ENCODE results near the gene METTL16.

DNA sequence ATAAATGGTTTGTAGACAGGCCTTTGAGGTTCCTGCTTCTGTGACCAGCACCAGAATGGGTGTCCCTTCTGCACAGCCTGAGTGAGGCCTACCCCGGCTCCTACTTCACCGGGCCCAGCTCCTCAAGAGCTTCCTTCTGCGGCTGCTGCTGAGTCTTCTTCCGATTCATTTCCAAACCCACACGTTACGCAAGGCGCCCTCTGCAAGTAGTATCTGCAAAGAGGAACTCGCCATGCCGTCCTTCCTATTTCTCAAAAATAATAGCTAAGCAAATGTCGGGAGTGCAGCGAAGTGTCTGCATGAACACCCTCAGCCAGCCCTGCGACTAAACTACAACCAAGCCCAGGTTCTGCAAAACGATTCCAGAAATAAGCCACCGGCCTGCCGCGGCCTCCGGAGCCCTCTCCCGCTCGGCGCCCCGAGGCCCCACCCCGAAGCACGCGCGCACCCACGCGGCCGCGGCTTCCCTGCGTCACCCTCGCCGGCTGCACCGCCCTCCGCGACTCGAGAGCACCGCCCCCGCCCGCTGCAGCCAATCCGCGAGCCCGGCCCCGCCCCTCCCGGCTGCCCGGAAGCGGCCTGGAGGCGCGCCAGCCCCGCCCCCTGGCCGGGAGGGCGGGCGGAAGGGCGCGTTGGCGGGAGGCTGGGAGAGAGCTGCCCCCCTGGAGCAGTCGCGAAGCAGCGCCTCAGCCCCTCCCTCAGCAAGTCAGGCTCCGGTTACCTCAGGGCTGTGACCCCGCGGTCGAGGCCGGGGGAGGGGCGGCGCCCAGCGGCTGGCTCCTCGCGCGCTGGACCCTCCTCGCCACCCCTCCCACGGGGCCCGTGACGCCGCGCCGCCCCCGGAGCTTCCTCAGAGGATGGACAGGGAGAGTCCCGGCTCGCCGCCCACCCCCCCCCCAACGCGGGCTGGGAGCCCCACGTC, 119.2 kb downstream of the METTL16 start:
- TF ChIP-seq, protein P1, sequence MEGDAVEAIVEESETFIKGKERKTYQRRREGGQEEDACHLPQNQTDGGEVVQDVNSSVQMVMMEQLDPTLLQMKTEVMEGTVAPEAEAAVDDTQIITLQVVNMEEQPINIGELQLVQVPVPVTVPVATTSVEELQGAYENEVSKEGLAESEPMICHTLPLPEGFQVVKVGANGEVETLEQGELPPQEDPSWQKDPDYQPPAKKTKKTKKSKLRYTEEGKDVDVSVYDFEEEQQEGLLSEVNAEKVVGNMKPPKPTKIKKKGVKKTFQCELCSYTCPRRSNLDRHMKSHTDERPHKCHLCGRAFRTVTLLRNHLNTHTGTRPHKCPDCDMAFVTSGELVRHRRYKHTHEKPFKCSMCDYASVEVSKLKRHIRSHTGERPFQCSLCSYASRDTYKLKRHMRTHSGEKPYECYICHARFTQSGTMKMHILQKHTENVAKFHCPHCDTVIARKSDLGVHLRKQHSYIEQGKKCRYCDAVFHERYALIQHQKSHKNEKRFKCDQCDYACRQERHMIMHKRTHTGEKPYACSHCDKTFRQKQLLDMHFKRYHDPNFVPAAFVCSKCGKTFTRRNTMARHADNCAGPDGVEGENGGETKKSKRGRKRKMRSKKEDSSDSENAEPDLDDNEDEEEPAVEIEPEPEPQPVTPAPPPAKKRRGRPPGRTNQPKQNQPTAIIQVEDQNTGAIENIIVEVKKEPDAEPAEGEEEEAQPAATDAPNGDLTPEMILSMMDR (IDR thresholded peaks at IDR 0.05; ENCODE audit: poor library complexity), result no peak
- TF ChIP-seq EZH2 (IDR thresholded peaks at IDR 0.05; ENCODE audit: borderline replicate concordance) (no peak), EZH2phosphoT487 (IDR thresholded peaks at IDR 0.05; ENCODE audit: low read depth, severe bottlenecking, unreplicated experiment) (no peak)
